ENCODE data around the gene WASL. TPM values are rescaled to one million over a fixed set of nuclear protein-coding genes. Genes with fewer than 3 reads are reported as not detected.

The WASL gene
- polyA plus RNA-seq, 2 of the 4 experiments (the other 2 are of a cell fraction) = 18.5 to 21.0 TPM

GRCh38 chr7:123655614-123656013 is 93.2 kb downstream of the WASL start, which contains the start of gene LMOD2:
TSS of gene LMOD2 (plus strand) at chr7:123655866. CDS start at chr7:123655964, 98 bp downstream.
- FAIRE-seq (no peak), DNase-seq (ENCODE audit: low read depth in 1 of 2, low spot score in 1 of 2) (no peak), ATAC-seq (no peak)
- H3K27ac ChIP-seq = no peak within 1 kb of the TSS
- TF ChIP-seq PHF8 (IDR thresholded peaks at IDR 0.05; ENCODE audit: borderline replicate concordance, low read depth) (no peak), ZFP36 (IDR thresholded peaks at IDR 0.05; ENCODE audit: borderline replicate concordance, partially characterized antibody) (no peak), ZNF302 (CRISPR knock-in tag; IDR thresholded peaks at IDR 0.05) (no peak), MYC (IDR thresholded peaks at IDR 0.05; ENCODE audit: borderline replicate concordance, low read length) (no peak), GATA3 (IDR thresholded peaks at IDR 0.05; ENCODE audit: borderline replicate concordance) (no peak)
- 38% methylated on average over 6 of the region's 6 CpGs for WGBS (ENCODE audit: missing lambda C conversion rate)
- POLR2A ChIA-PET = no interaction called here
- CTCF ChIA-PET = interaction anchor here (0.9 kb wide), 1 partner anchor 20 kb away, joined by 5 read pairs; no protein-coding TSS in a partner anchor
- no peak within 1 kb of the TSS for H3K4me3 ChIP-seq
- H3K9me3 ChIP-seq = no peaks in the 10 kb centered on the region
- no peak within 1 kb of the TSS for H3K4me2 ChIP-seq
- H3K4me1 ChIP-seq = no peaks in the 10 kb centered on the region

- ATAC-seq (no peak), FAIRE-seq (no peak), DNase-seq (ENCODE audit: low read depth in 1 of 2, low spot score in 1 of 2) (no peak)
- ChIA-PET POLR2A (no interaction called here), CTCF (interaction anchor here (0.6 to 1.1 kb wide), 5 partner anchors 9 to 506 kb away, joined by 3 to 7 read pairs (median 3); no protein-coding TSS in a partner anchor)
- no peaks in the 10 kb centered on the region for H3K4me1 ChIP-seq
- H3K27ac ChIP-seq = no peak overlapping the region
- TF ChIP-seq RCOR1 (IDR thresholded peaks at IDR 0.05; ENCODE audit: low read depth, low read length) (no peak), RARB (CRISPR knock-in tag; IDR thresholded peaks at IDR 0.05) (no peak), FOXS1 (CRISPR knock-in tag; IDR thresholded peaks at IDR 0.05) (no peak), KDM1A (IDR thresholded peaks at IDR 0.05; ENCODE audit: low read depth) (no peak), POLR2A (IDR thresholded peaks at IDR 0.05; ENCODE audit: low read length) (no peak), RAD21 (conservative IDR thresholded peaks at IDR 0.05 in 1 of 2, IDR thresholded peaks at IDR 0.05 in 1 of 2) (no peak), HMGXB4 (CRISPR knock-in tag; IDR thresholded peaks at IDR 0.05; ENCODE audit: borderline replicate concordance) (no peak), CTCF (IDR thresholded peaks at IDR 0.05) (no peak)
- no peaks in the 10 kb centered on the region for H3K9me3 ChIP-seq
- H3K4me2 ChIP-seq = no peak overlapping the region
- no peak overlapping the region for H3K4me3 ChIP-seq
- WGBS (ENCODE audit: missing lambda C conversion rate) = 34% methylated on average over 6 of the region's 6 CpGs
These were observed 95.6 kb downstream of the WASL start for GRCh38 chr7:123653162-123653561.

GRCh38 chr7:123652406-123652805 is 96.4 kb downstream of the WASL start:
- TF ChIP-seq EHMT2 (IDR thresholded peaks at IDR 0.05; ENCODE audit: low read depth) = no peak
- TF ChIP-seq BCL3 (IDR thresholded peaks at IDR 0.05) = no peak
- no peak for TF ChIP-seq HOXB5 (CRISPR knock-in tag; IDR thresholded peaks at IDR 0.05)
- no peak for TF ChIP-seq MAFK (IDR thresholded peaks at IDR 0.05; ENCODE audit: partially characterized antibody)
- no peak for TF ChIP-seq KDM1A (IDR thresholded peaks at IDR 0.05; ENCODE audit: low read depth)
- H3K4me1 ChIP-seq = no peaks in the 10 kb centered on the region
- no peak overlapping the region for H3K4me3 ChIP-seq
- no peak overlapping the region for H3K4me2 ChIP-seq
- ChIA-PET POLR2A (no interaction called here), CTCF (interaction anchor here (0.6 to 1.3 kb wide), 5 partner anchors 8 to 507 kb away, joined by 3 to 4 read pairs (median 3); no protein-coding TSS in a partner anchor)
- DNase-seq (ENCODE audit: low read depth in 1 of 2, low spot score in 1 of 2) (no peak), ATAC-seq (no peak), FAIRE-seq (no peak)
- no peaks in the 10 kb centered on the region for H3K9me3 ChIP-seq
- 84% methylated on average over 1 of the region's 1 CpG for WGBS (ENCODE audit: missing lambda C conversion rate)
- no peak overlapping the region for H3K27ac ChIP-seq

Data from A549 (cell line).